Body of pancreas (tissue), 4 donors: Measurements from ENCODE around the gene SPHK2.

Experiments
- POLR2A ChIP-seq, 3 donors: fragments of 450-650 bp; IDR thresholded peaks; one replicate each; pipeline ENCODE4 v1.6.1; 2016; ENCODE audit warnings: antibody characterized with exemption in 3 of 3, mild to moderate bottlenecking in 2 of 3
- TF ChIP-seq, protein P1 (sequence below), 7 experiments: fragments of 450-650 bp in 4 of 7; fragments of 200-600 bp in 3 of 7; sonication (generic) in 3 of 7; IDR thresholded peaks; one replicate each; pipeline ENCODE4 v1.5.1; 2016 to 2019; ENCODE audit warnings: antibody characterized with exemption in 7 of 7

- no peak for TF ChIP-seq POLR2A (IDR thresholded peaks at IDR 0.05)
- TF ChIP-seq, protein P1, sequence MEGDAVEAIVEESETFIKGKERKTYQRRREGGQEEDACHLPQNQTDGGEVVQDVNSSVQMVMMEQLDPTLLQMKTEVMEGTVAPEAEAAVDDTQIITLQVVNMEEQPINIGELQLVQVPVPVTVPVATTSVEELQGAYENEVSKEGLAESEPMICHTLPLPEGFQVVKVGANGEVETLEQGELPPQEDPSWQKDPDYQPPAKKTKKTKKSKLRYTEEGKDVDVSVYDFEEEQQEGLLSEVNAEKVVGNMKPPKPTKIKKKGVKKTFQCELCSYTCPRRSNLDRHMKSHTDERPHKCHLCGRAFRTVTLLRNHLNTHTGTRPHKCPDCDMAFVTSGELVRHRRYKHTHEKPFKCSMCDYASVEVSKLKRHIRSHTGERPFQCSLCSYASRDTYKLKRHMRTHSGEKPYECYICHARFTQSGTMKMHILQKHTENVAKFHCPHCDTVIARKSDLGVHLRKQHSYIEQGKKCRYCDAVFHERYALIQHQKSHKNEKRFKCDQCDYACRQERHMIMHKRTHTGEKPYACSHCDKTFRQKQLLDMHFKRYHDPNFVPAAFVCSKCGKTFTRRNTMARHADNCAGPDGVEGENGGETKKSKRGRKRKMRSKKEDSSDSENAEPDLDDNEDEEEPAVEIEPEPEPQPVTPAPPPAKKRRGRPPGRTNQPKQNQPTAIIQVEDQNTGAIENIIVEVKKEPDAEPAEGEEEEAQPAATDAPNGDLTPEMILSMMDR (IDR thresholded peaks at IDR 0.05): no peak
Measured at GRCh38 chr19:48671446-48671995, 52.2 kb downstream of the SPHK2 start.
